Thyroid gland (tissue), 4 donors: ENCODE data around the gene PROX2. TPM values are rescaled to one million over a fixed set of nuclear protein-coding genes. Genes with fewer than 3 reads are reported as not detected.

Experiments
- DNase-seq, 2 donors: peaks; one replicate each; pipeline ENCODE4 v3.0.0-alpha.2; 2019
- H3K27ac ChIP-seq, 3 donors: fragments of 200-600 bp; sonication (generic); 1 replicate in 2 of 3; 2 replicates in 1 of 3; pipeline ENCODE4 v1.5.1; 2016 to 2019; ENCODE audit warnings: mild to moderate bottlenecking in 1 of 3, moderate library complexity in 1 of 3
- H3K27me3 ChIP-seq: fragments of 200-600 bp; sonication (generic); one replicate; pipeline ENCODE4 v1.5.1; 2019
- H3K36me3 ChIP-seq, 2 donors: fragments of 200-600 bp; sonication (generic); one replicate each; pipeline ENCODE4 v1.5.1; 2016 to 2019
- H3K4me1 ChIP-seq, 2 donors: fragments of 200-600 bp; sonication (generic); one replicate each; pipeline ENCODE4 v1.5.1; 2017 to 2019
- H3K4me3 ChIP-seq, 3 donors: fragments of 200-600 bp; sonication (generic); replicated peaks in 1 of 3; 1 replicate in 2 of 3; 2 replicates in 1 of 3; pipeline ENCODE4 v1.5.1; 2016; ENCODE audit warnings: mild to moderate bottlenecking in 1 of 3
- H3K9me3 ChIP-seq: fragments of 200-600 bp; sonication (generic); one replicate; pipeline ENCODE4 v1.5.1; 2017
- POLR2A ChIP-seq, 2 donors: fragments of 450-650 bp; IDR thresholded peaks; one replicate each; pipeline ENCODE4 v1.6.1; 2017; ENCODE audit warnings: antibody characterized with exemption in 2 of 2, mild to moderate bottlenecking in 2 of 2, moderate library complexity in 1 of 2
- WGBS, 2 donors: methylation state at CpG; one replicate each; pipeline ENCODE4 v1.1.5; 2017; 5-methylcytosine and 5-hydroxymethylcytosine counted together
- intact Hi-C: fragments of 100-400 bp; cut with DNase I; formaldehyde crosslinking; loops from one replicate; pipeline ENCODE4 v1.15.1; 2023
- total RNA-seq, 4 donors: library from RNA; depleted of rRNA; stranded (reverse); fragments of >200 nt; gene quantifications; one replicate each; pipeline ENCODE4 v1.2.3, GENCODE V29; 2016
- TF ChIP-seq, protein P1 (sequence below), 6 experiments: fragments of 200-600 bp in 3 of 6; fragments of 450-650 bp in 3 of 6; sonication (generic) in 3 of 6; IDR thresholded peaks; one replicate each; pipeline ENCODE4 v1.5.1; 2016 to 2019; ENCODE audit warnings: antibody characterized with exemption in 6 of 6, mild to moderate bottlenecking in 2 of 6, inconsistent platforms in 1 of 6, moderate library complexity in 1 of 6

Gene PROX2
- total RNA-seq, 4 donors from 2014 or later = not detected

- Histone ChIP-seq H3K9me3 (no peaks in the 10 kb centered on the region), H3K36me3 (peaks cover 52% of the 10 kb centered on the region in 2 donors), H3K27me3 (no peaks in the 10 kb centered on the region), H3K4me3 (no peak overlapping the region), H3K27ac (no peak overlapping the region), H3K4me1 (peaks cover 13 to 19% of the 10 kb centered on the region in 2 donors)
- intact Hi-C loops = no loop called here
- WGBS, 2 donors = 76 to 82% methylated on average over 10 of the region's 10 CpGs
- TF ChIP-seq, protein P1, sequence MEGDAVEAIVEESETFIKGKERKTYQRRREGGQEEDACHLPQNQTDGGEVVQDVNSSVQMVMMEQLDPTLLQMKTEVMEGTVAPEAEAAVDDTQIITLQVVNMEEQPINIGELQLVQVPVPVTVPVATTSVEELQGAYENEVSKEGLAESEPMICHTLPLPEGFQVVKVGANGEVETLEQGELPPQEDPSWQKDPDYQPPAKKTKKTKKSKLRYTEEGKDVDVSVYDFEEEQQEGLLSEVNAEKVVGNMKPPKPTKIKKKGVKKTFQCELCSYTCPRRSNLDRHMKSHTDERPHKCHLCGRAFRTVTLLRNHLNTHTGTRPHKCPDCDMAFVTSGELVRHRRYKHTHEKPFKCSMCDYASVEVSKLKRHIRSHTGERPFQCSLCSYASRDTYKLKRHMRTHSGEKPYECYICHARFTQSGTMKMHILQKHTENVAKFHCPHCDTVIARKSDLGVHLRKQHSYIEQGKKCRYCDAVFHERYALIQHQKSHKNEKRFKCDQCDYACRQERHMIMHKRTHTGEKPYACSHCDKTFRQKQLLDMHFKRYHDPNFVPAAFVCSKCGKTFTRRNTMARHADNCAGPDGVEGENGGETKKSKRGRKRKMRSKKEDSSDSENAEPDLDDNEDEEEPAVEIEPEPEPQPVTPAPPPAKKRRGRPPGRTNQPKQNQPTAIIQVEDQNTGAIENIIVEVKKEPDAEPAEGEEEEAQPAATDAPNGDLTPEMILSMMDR (IDR thresholded peaks at IDR 0.05) = no peak
- no peak for TF ChIP-seq POLR2A (IDR thresholded peaks at IDR 0.05)
- DNase-seq = no peak
These were observed 27.2 kb upstream of the PROX2 start for GRCh38 chr14:74902941-74903705.

DNA sequence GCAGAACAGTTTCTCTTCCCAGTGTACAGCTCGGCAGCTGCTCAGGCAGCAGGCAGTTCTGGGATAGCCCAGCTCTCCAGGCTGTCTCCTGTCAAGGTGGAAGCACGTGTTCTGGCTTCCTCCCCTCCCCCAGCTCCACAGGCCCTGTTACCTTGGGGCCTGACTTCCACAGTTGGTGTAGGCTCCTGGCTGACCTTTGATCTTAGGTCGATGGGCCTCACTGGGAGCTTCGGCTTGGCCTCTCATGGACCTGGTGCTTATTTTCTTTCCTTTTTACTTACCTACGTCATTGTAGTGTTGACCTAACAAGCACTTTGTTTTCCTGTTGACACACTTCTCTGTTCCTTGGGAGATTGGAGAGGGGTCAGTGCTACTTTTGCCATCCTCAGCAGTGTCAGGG, 22.7 kb upstream of the PROX2 start:
- TF ChIP-seq, protein P1 (IDR thresholded peaks at IDR 0.05) = no peak
- TF ChIP-seq POLR2A (IDR thresholded peaks at IDR 0.05) = no peak
- Histone ChIP-seq H3K36me3 (peaks cover 93 to 97% of the 10 kb centered on the region in 2 donors), H3K4me3 (no peak overlapping the region), H3K27ac (no peak overlapping the region), H3K4me1 (peaks cover 0 to 10% of the 10 kb centered on the region in 2 donors), H3K27me3 (no peaks in the 10 kb centered on the region), H3K9me3 (no peaks in the 10 kb centered on the region)
- no peak for DNase-seq
- WGBS, 2 donors = 80 to 83% methylated on average over 5 of the region's 5 CpGs
- intact Hi-C loops = no loop called here

DNA sequence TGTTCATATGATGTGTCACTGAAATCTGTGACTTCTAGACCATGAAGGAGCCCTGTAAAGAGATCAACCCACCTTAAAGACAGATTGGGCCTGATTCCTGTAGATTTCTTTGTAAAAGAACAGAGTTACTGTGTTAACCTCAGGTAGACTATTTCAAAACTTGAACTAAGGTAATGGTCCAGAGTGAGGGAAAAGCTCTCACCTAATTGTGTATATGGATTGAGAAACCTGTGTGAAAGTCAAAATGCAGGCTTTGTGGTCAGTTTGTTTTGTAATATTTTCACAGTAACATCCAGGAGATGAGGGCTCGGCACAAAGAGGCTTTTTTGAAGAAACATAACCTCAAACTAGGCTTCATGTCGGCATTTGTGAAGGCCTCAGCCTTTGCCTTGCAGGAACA, 22.1 kb upstream of the PROX2 start:
- H3K4me1 ChIP-seq = peaks cover 0 to 9% of the 10 kb centered on the region in 2 donors
- no peak overlapping the region for H3K4me3 ChIP-seq
- no peaks in the 10 kb centered on the region for H3K9me3 ChIP-seq
- peaks cover 96 to 100% of the 10 kb centered on the region in 2 donors for H3K36me3 ChIP-seq
- H3K27me3 ChIP-seq = no peaks in the 10 kb centered on the region
- intact Hi-C loops = no loop called here
- DNase-seq = no peak
- TF ChIP-seq, protein P1 (IDR thresholded peaks at IDR 0.05) = no peak
- no peak for TF ChIP-seq POLR2A (IDR thresholded peaks at IDR 0.05)
- 50 to 84% methylated on average over 2 of the region's 2 CpGs for WGBS, 2 donors
- H3K27ac ChIP-seq = peak overlapping the region in 1 of 3 donors; percentile 32

GRCh38 chr14:74897642-74898041, 21.7 kb upstream of the PROX2 start:
- H3K4me1 ChIP-seq = peaks cover 0 to 9% of the 10 kb centered on the region in 2 donors
- H3K4me3 ChIP-seq = no peak overlapping the region
- no peak for TF ChIP-seq POLR2A (IDR thresholded peaks at IDR 0.05)
- TF ChIP-seq, protein P1 (IDR thresholded peaks at IDR 0.05) = no peak
- 88 to 89% methylated on average over 4 of the region's 4 CpGs for WGBS, 2 donors
- no peaks in the 10 kb centered on the region for H3K27me3 ChIP-seq
- H3K27ac ChIP-seq = no peak overlapping the region
- intact Hi-C loops = no loop called here
- H3K36me3 ChIP-seq = peaks cover 96 to 100% of the 10 kb centered on the region in 2 donors
- H3K9me3 ChIP-seq = no peaks in the 10 kb centered on the region
- no peak for DNase-seq

DNA sequence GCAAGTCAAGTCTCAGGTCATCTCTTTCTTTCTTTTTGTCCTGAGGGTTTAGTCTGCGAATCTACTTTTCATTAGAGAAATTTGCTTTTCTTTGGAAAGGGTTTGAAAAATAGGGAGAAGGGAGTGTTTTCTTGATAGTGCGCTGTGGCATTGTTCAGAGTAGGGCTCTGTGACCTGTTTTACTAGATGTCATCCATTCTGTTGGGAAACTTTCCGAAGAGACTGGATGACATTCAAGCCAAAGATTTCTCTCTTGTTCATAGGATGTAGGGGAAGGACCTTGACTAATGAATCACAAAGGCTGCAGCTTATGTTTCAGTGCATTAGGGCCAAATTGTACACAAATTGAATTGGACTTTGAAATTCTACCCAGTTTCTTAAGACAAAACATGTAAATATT, 20.5 kb upstream of the PROX2 start:
- H3K36me3 ChIP-seq = peaks cover 87 to 98% of the 10 kb centered on the region in 2 donors

More for the DNA sequence above, 20.5 kb upstream of the PROX2 start:
- Histone ChIP-seq H3K9me3 (no peaks in the 10 kb centered on the region), H3K27ac (no peak overlapping the region), H3K27me3 (no peaks in the 10 kb centered on the region), H3K4me3 (no peak overlapping the region), H3K4me1 (peaks cover 0 to 19% of the 10 kb centered on the region in 2 donors)
- intact Hi-C loops = no loop called here
- TF ChIP-seq, protein P1 (IDR thresholded peaks at IDR 0.05) = no peak
- no peak for TF ChIP-seq POLR2A (IDR thresholded peaks at IDR 0.05)
- 91 to 96% methylated on average over 3 of the region's 3 CpGs for WGBS, 2 donors
- no peak for DNase-seq
